GM12891 (cell line): Measurements from ENCODE around the gene EXOC3.

Source experiments
- PAX5 ChIP-seq: IDR thresholded peaks from 2 replicates; pipeline ENCODE4 v1.6.1; 2011; ENCODE audit warnings: low read length, moderate library complexity, mild to moderate bottlenecking; ENCODE audit not compliant: insufficient read depth, severe bottlenecking
- POLR2A ChIP-seq: IDR thresholded peaks from 2 replicates; pipeline ENCODE4 v1.6.1; 2011; ENCODE audit warnings: low read depth, low read length, control low read depth
- POLR2AphosphoS5 ChIP-seq: IDR thresholded peaks from 2 replicates; pipeline ENCODE4 v1.6.1; 2011; ENCODE audit warnings: low read depth, low read length, control low read depth
- POU2F2 ChIP-seq: IDR thresholded peaks from 2 replicates; pipeline ENCODE4 v1.6.1; 2011; ENCODE audit warnings: low read depth, mild to moderate bottlenecking, control low read depth, low read length, moderate library complexity
- SPI1 ChIP-seq: IDR thresholded peaks from 2 replicates; pipeline ENCODE4 v1.6.1; 2011; ENCODE audit warnings: low read depth, low read length, control low read depth
- TAF1 ChIP-seq: IDR thresholded peaks from 2 replicates; pipeline ENCODE4 v1.6.1; 2011; ENCODE audit warnings: low read depth, low read length, control low read depth

GRCh38 chr5:428219-428618 is 14.8 kb upstream of the EXOC3 start:
- TF ChIP-seq POLR2A (no peak), TAF1 (no peak), SPI1 (no peak), POLR2AphosphoS5 (no peak; the same call in 1 of the 2 replicates), POU2F2 (no peak), PAX5 (no peak)
